ENCODE results near the gene TEDDM1.

DNA sequence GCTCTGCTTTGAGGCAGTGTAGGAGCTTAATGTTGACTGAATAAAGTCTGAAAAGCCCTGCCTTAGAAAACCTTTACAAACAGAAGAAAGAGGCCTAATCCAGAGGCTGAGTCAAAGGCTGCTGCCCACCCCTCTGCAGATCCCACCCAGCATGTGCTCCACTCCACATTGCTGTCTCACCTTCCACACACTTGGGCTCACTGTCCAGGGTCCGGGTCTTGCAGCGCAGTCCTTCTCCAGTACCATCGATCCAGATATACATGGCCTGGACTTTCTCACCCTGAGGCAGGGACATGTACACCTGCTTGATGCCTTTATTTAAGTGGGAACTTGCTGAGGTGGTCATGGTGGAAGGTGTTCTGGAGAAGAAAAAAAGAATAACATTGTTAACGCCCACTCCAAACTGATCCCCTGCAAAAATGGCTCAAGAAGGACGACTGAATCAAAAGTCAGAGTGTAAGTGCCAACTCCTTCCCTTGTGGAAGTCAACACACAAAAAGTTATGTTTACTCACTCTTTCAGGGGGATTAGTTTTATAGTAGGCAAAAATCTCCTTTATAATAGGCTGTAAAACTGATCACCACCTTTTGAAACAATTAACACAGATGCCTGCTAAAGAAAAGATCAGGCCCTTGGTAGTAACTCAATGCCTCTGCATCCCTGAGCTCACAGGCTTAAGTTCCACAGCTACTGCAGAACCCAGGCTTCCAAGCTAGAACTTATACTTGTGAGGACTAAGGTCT is 11.9 kb downstream of the TEDDM1 start:
- TF ChIP-seq, protein P1, sequence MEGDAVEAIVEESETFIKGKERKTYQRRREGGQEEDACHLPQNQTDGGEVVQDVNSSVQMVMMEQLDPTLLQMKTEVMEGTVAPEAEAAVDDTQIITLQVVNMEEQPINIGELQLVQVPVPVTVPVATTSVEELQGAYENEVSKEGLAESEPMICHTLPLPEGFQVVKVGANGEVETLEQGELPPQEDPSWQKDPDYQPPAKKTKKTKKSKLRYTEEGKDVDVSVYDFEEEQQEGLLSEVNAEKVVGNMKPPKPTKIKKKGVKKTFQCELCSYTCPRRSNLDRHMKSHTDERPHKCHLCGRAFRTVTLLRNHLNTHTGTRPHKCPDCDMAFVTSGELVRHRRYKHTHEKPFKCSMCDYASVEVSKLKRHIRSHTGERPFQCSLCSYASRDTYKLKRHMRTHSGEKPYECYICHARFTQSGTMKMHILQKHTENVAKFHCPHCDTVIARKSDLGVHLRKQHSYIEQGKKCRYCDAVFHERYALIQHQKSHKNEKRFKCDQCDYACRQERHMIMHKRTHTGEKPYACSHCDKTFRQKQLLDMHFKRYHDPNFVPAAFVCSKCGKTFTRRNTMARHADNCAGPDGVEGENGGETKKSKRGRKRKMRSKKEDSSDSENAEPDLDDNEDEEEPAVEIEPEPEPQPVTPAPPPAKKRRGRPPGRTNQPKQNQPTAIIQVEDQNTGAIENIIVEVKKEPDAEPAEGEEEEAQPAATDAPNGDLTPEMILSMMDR (conservative IDR thresholded peaks at IDR 0.05; ENCODE audit: low read length): no peak
- TF ChIP-seq EZH2phosphoT487 (IDR thresholded peaks at IDR 0.05; ENCODE audit: borderline replicate concordance): no peak
